Caki2 (cell line): ENCODE measurements around the gene ALAS1. TPM values are rescaled to one million over a fixed set of nuclear protein-coding genes. Genes with fewer than 3 reads are reported as not detected.
"Not testable (repeated sequence)": the region's sequence is repeated elsewhere in the genome, so short reads cannot be mapped to it uniquely, and the experiment has no call there.

Source experiments
- DNase-seq: peaks from one replicate; pipeline ENCODE4 v3.0.0-alpha.2; 2015; ENCODE audit warnings: low read depth
- in situ Hi-C: cut with HindIII; loops from 2 replicates; pipeline ENCODE4 v1.10.0; 2016; ENCODE audit warnings: low sequenced_read_pairs, low pct_unique_long_range_greater_than_20kb, mixed read lengths
- total RNA-seq: library from RNA; depleted of rRNA; stranded (reverse); fragments of >200 nt; shearing (Covaris generic); gene quantifications from 2 replicates; pipeline ENCODE4 v1.2.3, GENCODE V29; 2014; ENCODE audit warnings: low replicate concordance

Gene ALAS1
- total RNA-seq, 1 experiment from 2014 or later, result 49.4 TPM

- DNase-seq, result no peak
- in situ Hi-C loops, result no loop called here
These were observed 22.4 kb upstream of the ALAS1 start for GRCh38 chr3:52175416-52176179.

- in situ Hi-C loops, result no loop called here
- DNase-seq, result no peak
These were observed 21.7 kb upstream of the ALAS1 start for GRCh38 chr3:52176180-52176752.

GRCh38 chr3:52176951-52177700 lies 20.8 kb upstream of the ALAS1 start:
- DNase-seq, result no peak
- in situ Hi-C loops, result no loop called here

- in situ Hi-C loops, result no loop called here
- DNase-seq, result no peak
These were observed 20.3 kb upstream of the ALAS1 start for GRCh38 chr3:52177701-52178042.

- DNase-seq, in situ Hi-C loops: not testable (repeated sequence)
These were observed 19.8 kb upstream of the ALAS1 start for GRCh38 chr3:52178126-52178525.

GRCh38 chr3:52178537-52178936 lies 19.4 kb upstream of the ALAS1 start:
- DNase-seq, result no peak
- in situ Hi-C loops, result no loop called here

GRCh38 chr3:52181543-52181942 lies 16.4 kb upstream of the ALAS1 start:
- no peak for DNase-seq
- in situ Hi-C loops, result no loop called here

GRCh38 chr3:52182196-52182595 lies 15.8 kb upstream of the ALAS1 start:
- no peak for DNase-seq
- in situ Hi-C loops, result no loop called here

- no peak for DNase-seq
- in situ Hi-C loops, result no loop called here
These were observed 15.3 kb upstream of the ALAS1 start for GRCh38 chr3:52182691-52183090.

- no peak for DNase-seq
- in situ Hi-C loops, result no loop called here
These were observed 14.0 kb upstream of the ALAS1 start for GRCh38 chr3:52183786-52184445.

- no peak for DNase-seq
- in situ Hi-C loops, result no loop called here
These were observed 13.3 kb upstream of the ALAS1 start for GRCh38 chr3:52184690-52185089.

- DNase-seq, result no peak
- in situ Hi-C loops, result no loop called here
These were observed 12.6 kb upstream of the ALAS1 start for GRCh38 chr3:52185311-52185710.

GRCh38 chr3:52185837-52186236 lies 12.1 kb upstream of the ALAS1 start:
- in situ Hi-C loops, result no loop called here
- no peak for DNase-seq

- in situ Hi-C loops, result no loop called here
- no peak for DNase-seq
These were observed 11.2 kb upstream of the ALAS1 start for GRCh38 chr3:52186729-52187128.

GRCh38 chr3:52188556-52188955 lies 9.4 kb upstream of the ALAS1 start:
- in situ Hi-C loops, result no loop called here
- no peak for DNase-seq

- in situ Hi-C loops, result no loop called here
- no peak for DNase-seq
These were observed 7.5 kb upstream of the ALAS1 start for GRCh38 chr3:52190294-52191074.

GRCh38 chr3:52191663-52192062 lies 6.3 kb upstream of the ALAS1 start:
- no peak for DNase-seq
- in situ Hi-C loops, result no loop called here

GRCh38 chr3:52193065-52193464 lies 4.9 kb upstream of the ALAS1 start:
- DNase-seq, result no peak
- in situ Hi-C loops, result no loop called here
